Ovary (tissue), 9 donors: ENCODE data around the gene WNT16. TPM values are rescaled to one million over a fixed set of nuclear protein-coding genes. Genes with fewer than 3 reads are reported as not detected.

Source experiments
- DNase-seq, 5 donors: peaks; one replicate each; pipeline ENCODE4 v3.0.0-alpha.2; 2019 to 2020
- H3K27ac ChIP-seq, 2 donors: fragments of 200-600 bp; one replicate each; pipeline versions ENCODE4 v1.5.1 to v1.8.0; 2019 to 2022
- H3K27me3 ChIP-seq: fragments of 200-600 bp; one replicate; pipeline ENCODE4 v1.8.0; 2022
- H3K36me3 ChIP-seq: fragments of 200-600 bp; sonication (generic); one replicate; pipeline ENCODE4 v1.5.1; 2019
- H3K4me1 ChIP-seq: one replicate; pipeline ENCODE4 v1.8.1; 2013; ENCODE audit warnings: mild to moderate bottlenecking, moderate library complexity; ENCODE audit not compliant: insufficient read depth
- H3K4me3 ChIP-seq: fragments of 200-600 bp; sonication (generic); one replicate; pipeline ENCODE4 v1.5.1; 2017
- H3K9me3 ChIP-seq, 2 donors: fragments of 200-600 bp in 1 of 2; sonication (generic) in 1 of 2; one replicate each; pipeline versions ENCODE4 v1.5.1 to v1.8.1; 2013 to 2019; ENCODE audit warnings: mild to moderate bottlenecking in 1 of 2, moderate library complexity in 1 of 2
- EP300 ChIP-seq: sonication (generic); formaldehyde crosslinking; IDR thresholded peaks from one replicate; pipeline ENCODE4 v1.6.1; 2017; ENCODE audit warnings: antibody characterized with exemption
- POLR2A ChIP-seq: fragments of 450-650 bp; IDR thresholded peaks from one replicate; pipeline ENCODE4 v1.6.1; 2017; ENCODE audit warnings: antibody characterized with exemption, mild to moderate bottlenecking, moderate library complexity
- WGBS, 3 donors: extraction: QIAGEN DNeasy Blood & Tissue Kit in 1 of 3; methylation state at CpG; one replicate each; pipeline versions ENCODE4 v1.1.5 to v1.1.7; 2013 to 2017; 5-methylcytosine and 5-hydroxymethylcytosine counted together
- intact Hi-C, 4 donors: fragments of 100-400 bp; cut with DNase I; formaldehyde crosslinking; loops; one replicate each; pipeline versions ENCODE4 v1.11.0 to v1.15.1; 2022 to 2023
- polyA plus RNA-seq, 2 donors: library from polyadenylated mRNA; stranded (reverse); fragments of 200-250 nt in 1 of 2; fragments of 350-450 nt in 1 of 2; fragmentation: Illumina TruSeq in 1 of 2; extraction: RNeasy Lipid Tissue Mini Kit (QIAGEN cat#74804) in 1 of 2; gene quantifications; one replicate each; pipeline ENCODE4 v1.2.3, GENCODE V29; 2013 to 2014
- total RNA-seq, 7 donors: library from RNA; depleted of rRNA in 2 of 7; stranded (reverse); fragments of >200 nt in 2 of 7; fragmentation: NEBNext Ultra II Directional in 3 of 7; extraction: Animal tissue kit (Norgen Biotek cat#: 25700) in 3 of 7; gene quantifications; one replicate each; pipeline versions ENCODE4 v1.1.0 to v1.2.4, GENCODE V29; 2016 to 2023
- TF ChIP-seq, protein P1 (sequence below), 3 donors: fragments of 450-650 bp in 2 of 3; fragments of 200-600 bp in 1 of 3; IDR thresholded peaks; one replicate each; pipeline versions ENCODE4 v1.5.1 to v1.8.0; 2016 to 2022; ENCODE audit warnings: antibody characterized with exemption in 3 of 3, mild to moderate bottlenecking in 1 of 3
- donor health status: DM: no; HTN: no; CAD: no; lungs with moderate emphysema.
- donor health status: DM: no; HTN: no; CAD: no.
- donor health status: Bipolar disorder and iron deficiency.
- donor health status: DM: yes; HTN: yes; CAD: no.
- donor health status: DM: no; HTN: no; CAD: no.
- donor health status: DM: yes; HTN: yes; CAD: no.

The WNT16 gene
- total and polyA plus RNA-seq, 9 donors, result 0.02 to 1.5 (median 0.12) TPM; not detected in 4

- Histone ChIP-seq H3K4me1 (no peaks in the 10 kb centered on the region), H3K36me3 (no peaks in the 10 kb centered on the region), H3K4me3 (no peak overlapping the region), H3K9me3 (no peaks in the 10 kb centered on the region), H3K27ac (no peak overlapping the region), H3K27me3 (no peaks in the 10 kb centered on the region)
- TF ChIP-seq POLR2A (no peak), EP300 (no peak)
- TF ChIP-seq, protein P1, sequence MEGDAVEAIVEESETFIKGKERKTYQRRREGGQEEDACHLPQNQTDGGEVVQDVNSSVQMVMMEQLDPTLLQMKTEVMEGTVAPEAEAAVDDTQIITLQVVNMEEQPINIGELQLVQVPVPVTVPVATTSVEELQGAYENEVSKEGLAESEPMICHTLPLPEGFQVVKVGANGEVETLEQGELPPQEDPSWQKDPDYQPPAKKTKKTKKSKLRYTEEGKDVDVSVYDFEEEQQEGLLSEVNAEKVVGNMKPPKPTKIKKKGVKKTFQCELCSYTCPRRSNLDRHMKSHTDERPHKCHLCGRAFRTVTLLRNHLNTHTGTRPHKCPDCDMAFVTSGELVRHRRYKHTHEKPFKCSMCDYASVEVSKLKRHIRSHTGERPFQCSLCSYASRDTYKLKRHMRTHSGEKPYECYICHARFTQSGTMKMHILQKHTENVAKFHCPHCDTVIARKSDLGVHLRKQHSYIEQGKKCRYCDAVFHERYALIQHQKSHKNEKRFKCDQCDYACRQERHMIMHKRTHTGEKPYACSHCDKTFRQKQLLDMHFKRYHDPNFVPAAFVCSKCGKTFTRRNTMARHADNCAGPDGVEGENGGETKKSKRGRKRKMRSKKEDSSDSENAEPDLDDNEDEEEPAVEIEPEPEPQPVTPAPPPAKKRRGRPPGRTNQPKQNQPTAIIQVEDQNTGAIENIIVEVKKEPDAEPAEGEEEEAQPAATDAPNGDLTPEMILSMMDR (IDR thresholded peaks at IDR 0.05), result no peak
- DNase-seq, result no peak
- intact Hi-C loops, result loop anchor here in 1 of 4 donors (5.0 kb wide), 1 partner anchor 1310 kb away; no protein-coding TSS in a partner anchor
- whole genome bisulfite sequencing, 3 donors, result 93 to 96% (median 96%) methylated on average over 2 of the region's 2 CpGs
These were observed 48.2 kb downstream of the WNT16 start for GRCh38 chr7:121376979-121377378.

DNA sequence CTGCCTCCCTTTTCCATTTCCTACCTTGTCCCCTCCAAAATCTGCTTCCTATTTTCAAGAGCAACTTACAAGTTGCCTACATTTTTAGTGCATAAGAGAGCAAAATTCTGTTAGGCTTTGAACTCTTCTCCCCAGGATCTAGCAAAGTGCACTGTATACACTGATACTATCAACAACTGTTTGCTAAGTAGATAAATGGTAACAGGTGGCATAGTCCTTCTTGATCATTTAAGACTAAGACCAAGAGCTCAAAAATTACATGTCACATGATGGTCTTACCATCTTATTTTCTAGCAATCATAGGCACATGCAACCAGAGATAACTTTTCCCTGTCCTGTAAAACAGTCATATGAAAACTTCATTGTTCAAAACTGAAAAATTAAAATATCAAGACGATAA, 51.1 kb downstream of the WNT16 start:
- Histone ChIP-seq H3K36me3 (no peaks in the 10 kb centered on the region), H3K4me1 (peaks cover 3% of the 10 kb centered on the region), H3K9me3 (no peaks in the 10 kb centered on the region), H3K27me3 (no peaks in the 10 kb centered on the region), H3K27ac (no peak overlapping the region), H3K4me3 (no peak overlapping the region)
- intact Hi-C loops, result loop anchor here in 1 of 4 donors (5.0 kb wide), 1 partner anchor 1307 kb away; no protein-coding TSS in a partner anchor
- DNase-seq, result no peak
- no peak for TF ChIP-seq EP300
- TF ChIP-seq, protein P1 (IDR thresholded peaks at IDR 0.05), result no peak
- TF ChIP-seq POLR2A, result no peak
- 96 to 100% (median 96%) methylated on average over 1 of the region's 1 CpG for WGBS, 3 donors

DNA sequence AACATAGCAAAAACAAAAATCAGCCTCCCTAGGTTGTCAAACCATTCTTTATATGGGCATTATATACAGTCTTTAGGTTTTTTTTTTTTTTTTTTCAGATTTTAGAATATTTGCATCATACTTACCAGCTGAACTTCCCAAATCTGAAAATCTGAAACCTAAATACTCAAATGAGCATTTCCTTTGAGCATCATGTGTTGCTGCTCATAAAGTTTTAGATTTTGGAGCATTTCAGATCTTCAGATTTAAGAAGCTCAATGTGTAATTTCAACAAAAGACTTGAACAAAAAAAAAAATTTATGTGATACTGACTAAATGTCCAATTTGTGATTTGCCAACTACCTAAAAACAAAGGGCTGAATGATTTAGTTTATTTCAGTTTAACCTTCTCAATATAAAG, 53.7 kb downstream of the WNT16 start:
- no peak for DNase-seq
- intact Hi-C loops, result no loop called here
- Histone ChIP-seq H3K4me3 (no peak overlapping the region), H3K9me3 (no peaks in the 10 kb centered on the region), H3K27ac (no peak overlapping the region), H3K4me1 (peaks cover 4% of the 10 kb centered on the region), H3K27me3 (no peaks in the 10 kb centered on the region), H3K36me3 (no peaks in the 10 kb centered on the region)
- TF ChIP-seq, protein P1 (IDR thresholded peaks at IDR 0.05), result no peak
- TF ChIP-seq EP300 (no peak), POLR2A (no peak)

DNA sequence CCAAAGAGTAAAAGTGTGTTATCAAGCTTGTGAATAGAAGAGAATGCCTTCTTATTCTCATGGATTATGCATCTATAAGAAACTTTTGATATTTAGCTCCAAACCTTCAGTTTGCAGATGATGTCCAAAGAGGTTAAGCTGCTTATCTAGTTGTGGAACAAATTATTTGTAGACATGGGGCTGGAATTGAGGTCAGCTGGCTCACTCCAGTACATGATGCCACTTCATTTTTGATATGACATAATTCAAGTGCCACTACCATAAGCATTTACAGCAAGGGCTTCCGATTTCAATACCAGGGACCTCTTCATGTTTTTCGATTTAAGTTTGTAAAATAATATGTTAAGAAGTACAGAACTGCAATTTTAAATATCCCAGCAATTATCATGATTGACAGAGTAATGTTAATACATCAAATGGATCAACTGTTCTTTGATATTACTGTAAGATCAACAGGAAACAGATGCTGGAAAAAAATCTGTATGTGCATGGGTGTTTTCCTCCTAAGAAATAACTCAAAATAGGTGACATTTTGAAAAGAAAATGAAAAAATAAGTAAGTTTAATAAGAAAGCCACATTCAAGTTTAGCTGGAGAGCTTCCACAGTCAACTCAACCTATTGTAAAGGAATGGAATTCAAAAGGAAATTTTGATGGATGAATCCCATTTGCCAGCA, 54.6 kb downstream of the WNT16 start:
- Histone ChIP-seq H3K27ac (no peak overlapping the region), H3K27me3 (no peaks in the 10 kb centered on the region), H3K4me3 (no peak overlapping the region), H3K9me3 (no peaks in the 10 kb centered on the region), H3K36me3 (no peaks in the 10 kb centered on the region), H3K4me1 (peaks cover 4% of the 10 kb centered on the region)
- 86 to 92% (median 92%) methylated on average over 2 of the region's 2 CpGs for WGBS, 3 donors
- intact Hi-C loops, result no loop called here
- TF ChIP-seq, protein P1 (IDR thresholded peaks at IDR 0.05), result no peak
- TF ChIP-seq POLR2A (no peak), EP300 (no peak)
- no peak for DNase-seq
